Measurements from ENCODE around the gene SENP1. TPM values are rescaled to one million over a fixed set of nuclear protein-coding genes. Genes with fewer than 3 reads are reported as not detected.
A peak's percentile ranks its signal among the peaks of the same experiment; 100 is the strongest.

The SENP1 gene
- total RNA-seq, 1 experiment from 2014 or later = 23.0 TPM

GRCh38 chr12:48065041-48065440 lies 40.8 kb downstream of the SENP1 start:
- POLR2A ChIA-PET (ENCODE audit: unreplicated experiment) = no interaction called here
- no peaks in the 10 kb centered on the region for H3K9me3 ChIP-seq (ENCODE audit: insufficient read depth, low read depth)
- no peak for TF ChIP-seq CTCF (conservative IDR thresholded peaks at IDR 0.05)
- TF ChIP-seq EZH2 (IDR thresholded peaks at IDR 0.05; ENCODE audit: low read depth) = no peak
- CTCF ChIA-PET = no interaction called here
- H3K27me3 ChIP-seq (ENCODE audit: insufficient read depth, low read depth) = no peaks in the 10 kb centered on the region
- H3K79me2 ChIP-seq (ENCODE audit: low read depth) = no peaks in the 10 kb centered on the region
- no peak for DNase-seq
- H3F3A ChIP-seq (ENCODE audit: insufficient read depth, low read depth) = 0 out of 2 replicates have a peak, but pooled peaks cover 4% of the 10 kb centered on the region
- no peak overlapping the region for H3K27ac ChIP-seq
- no TSS peak for BruUV-seq (replicated peaks)
- H3K4me3 ChIP-seq = no peak overlapping the region
- no peak overlapping the region for H3K4me2 ChIP-seq
- H3K9me2 ChIP-seq (ENCODE audit: insufficient read depth) = no peaks in the 10 kb centered on the region
- no peaks in the 10 kb centered on the region for H4K20me1 ChIP-seq (ENCODE audit: insufficient read depth)
- H2AFZ ChIP-seq = no peak overlapping the region
- H3K4me1 ChIP-seq (replicated peaks; ENCODE audit: insufficient read depth) = no peaks in the 10 kb centered on the region
- intact Hi-C loops (cut with micrococcal nuclease; ENCODE audit: unreplicated experiment) = no loop called here
- peaks cover 42% of the 10 kb centered on the region for H3K36me3 ChIP-seq (ENCODE audit: low read depth)

- TF ChIP-seq EZH2 (IDR thresholded peaks at IDR 0.05; ENCODE audit: low read depth) (no peak), CTCF (conservative IDR thresholded peaks at IDR 0.05) (no peak)
- Histone ChIP-seq H2AFZ (no peak overlapping the region), H4K20me1 (ENCODE audit: insufficient read depth) (no peaks in the 10 kb centered on the region), H3K27me3 (ENCODE audit: insufficient read depth, low read depth) (no peaks in the 10 kb centered on the region), H3K79me2 (ENCODE audit: low read depth) (no peaks in the 10 kb centered on the region), H3F3A (ENCODE audit: insufficient read depth, low read depth) (0 out of 2 replicates have a peak, but pooled peaks cover 4% of the 10 kb centered on the region), H3K4me3 (no peak overlapping the region), H3K36me3 (ENCODE audit: low read depth) (peaks cover 45% of the 10 kb centered on the region), H3K9me2 (ENCODE audit: insufficient read depth) (no peaks in the 10 kb centered on the region), H3K9me3 (ENCODE audit: insufficient read depth, low read depth) (peaks cover 7% of the 10 kb centered on the region), H3K4me2 (no peak overlapping the region), H3K27ac (no peak overlapping the region), H3K4me1 (replicated peaks; ENCODE audit: insufficient read depth) (no peaks in the 10 kb centered on the region)
- DNase-seq = no peak
- CTCF ChIA-PET = no interaction called here
- intact Hi-C loops (cut with micrococcal nuclease; ENCODE audit: unreplicated experiment) = no loop called here
- BruUV-seq (replicated peaks) = no TSS peak
- POLR2A ChIA-PET (ENCODE audit: unreplicated experiment) = interaction anchor here (0.9 kb wide), 1 partner anchor 730 kb away, joined by 6 read pairs; no protein-coding TSS in a partner anchor
These were observed 42.3 kb downstream of the SENP1 start for GRCh38 chr12:48063530-48063929.

- Histone ChIP-seq H3F3A (ENCODE audit: insufficient read depth, low read depth) (0 out of 2 replicates have a peak, but pooled peaks cover 4% of the 10 kb centered on the region), H3K4me3 (no peak overlapping the region), H3K9me3 (ENCODE audit: insufficient read depth, low read depth) (peaks cover 9% of the 10 kb centered on the region), H4K20me1 (ENCODE audit: insufficient read depth) (no peaks in the 10 kb centered on the region), H3K4me1 (replicated peaks; ENCODE audit: insufficient read depth) (no peaks in the 10 kb centered on the region), H3K9me2 (ENCODE audit: insufficient read depth) (no peaks in the 10 kb centered on the region), H3K27me3 (ENCODE audit: insufficient read depth, low read depth) (no peaks in the 10 kb centered on the region), H2AFZ (no peak overlapping the region), H3K27ac (no peak overlapping the region), H3K4me2 (no peak overlapping the region), H3K36me3 (ENCODE audit: low read depth) (peaks cover 51% of the 10 kb centered on the region), H3K79me2 (ENCODE audit: low read depth) (no peaks in the 10 kb centered on the region)
- no TSS peak for BruUV-seq (replicated peaks)
- intact Hi-C loops (cut with micrococcal nuclease; ENCODE audit: unreplicated experiment) = no loop called here
- no peak for DNase-seq
- TF ChIP-seq EZH2 (IDR thresholded peaks at IDR 0.05; ENCODE audit: low read depth) (no peak), CTCF (conservative IDR thresholded peaks at IDR 0.05) (0 out of 2 replicates have a peak, but pooled peaks have one; percentile 39)
- ChIA-PET CTCF (interaction anchor here (0.5 to 1.3 kb wide), 2 partner anchors 57 to 71 kb away, joined by 4 to 5 read pairs; no protein-coding TSS in a partner anchor), POLR2A (ENCODE audit: unreplicated experiment) (no interaction called here)
These were observed 43.8 kb downstream of the SENP1 start for GRCh38 chr12:48061938-48062719.
